Loucy (cell line): Measurements from ENCODE around the gene HOXA1.

Experiments used
- H2AFZ ChIP-seq: fragments of 200-600 bp; sonication (generic); 2 replicates; pipeline ENCODE4 v1.6.0; 2016; ENCODE audit warnings: antibody characterized with exemption, mild to moderate bottlenecking, low read length, moderate library complexity
- H3F3A ChIP-seq: fragments of 200-600 bp; 2 replicates; pipeline ENCODE4 v1.6.0; 2016; ENCODE audit warnings: antibody characterized with exemption, low read depth, mild to moderate bottlenecking
- H3K27me3 ChIP-seq: fragments of 200-600 bp; sonication (generic); 2 replicates; pipeline ENCODE4 v1.6.1; 2014; ENCODE audit warnings: low read length, mild to moderate bottlenecking; ENCODE audit not compliant: insufficient read depth, poor library complexity, severe bottlenecking
- H3K36me3 ChIP-seq: fragments of 200-600 bp; sonication (generic); 2 replicates; pipeline ENCODE4 v1.6.1; 2016; ENCODE audit warnings: low read length; ENCODE audit not compliant: insufficient read depth
- H3K4me1 ChIP-seq: fragments of 200-600 bp; sonication (generic); 2 replicates; pipeline ENCODE4 v1.5.1; 2014; ENCODE audit warnings: low read length, mild to moderate bottlenecking; ENCODE audit not compliant: insufficient read depth, poor library complexity, severe bottlenecking
- H3K4me2 ChIP-seq: fragments of 200-600 bp; sonication (generic); 2 replicates; pipeline ENCODE4 v1.6.0; 2014; ENCODE audit warnings: antibody characterized with exemption, low read length, low read depth, mild to moderate bottlenecking; ENCODE audit not compliant: poor library complexity, severe bottlenecking
- H3K4me3 ChIP-seq: fragments of 200-600 bp; sonication (generic); 2 replicates; pipeline ENCODE4 v1.5.1; 2014; ENCODE audit warnings: low read length, mild to moderate bottlenecking, mixed read lengths; ENCODE audit not compliant: poor library complexity, severe bottlenecking
- H3K79me2 ChIP-seq: fragments of 200-600 bp; sonication (generic); 2 replicates; pipeline ENCODE4 v1.6.1; 2014; ENCODE audit warnings: low read length; ENCODE audit not compliant: insufficient read depth
- H3K9ac ChIP-seq: fragments of 200-600 bp; sonication (generic); 2 replicates; pipeline ENCODE4 v1.6.0; 2014; ENCODE audit warnings: mild to moderate bottlenecking, low read depth, low read length, moderate library complexity; ENCODE audit not compliant: poor library complexity, severe bottlenecking
- H3K9me2 ChIP-seq: fragments of 200-600 bp; sonication (generic); replicated peaks from 2 replicates; pipeline ENCODE4 v1.6.1; 2016; ENCODE audit warnings: low read depth, low read length, mixed read lengths
- H3K9me3 ChIP-seq: fragments of 200-600 bp; sonication (generic); 2 replicates; pipeline ENCODE4 v1.6.1; 2014; ENCODE audit warnings: mild to moderate bottlenecking, antibody characterized with exemption, low read length, low read depth; ENCODE audit not compliant: insufficient read depth
- H4K20me1 ChIP-seq: fragments of 200-600 bp; sonication (generic); 2 replicates; pipeline ENCODE4 v1.6.0; 2014; ENCODE audit warnings: antibody characterized with exemption, low read length, mild to moderate bottlenecking; ENCODE audit not compliant: insufficient read depth, poor library complexity, severe bottlenecking
- EZH2phosphoT487 ChIP-seq: fragments of 200-600 bp; IDR thresholded peaks from 2 replicates; pipeline ENCODE4 v1.6.1; 2018; ENCODE audit warnings: antibody characterized with exemption, mild to moderate bottlenecking, moderate library complexity, borderline replicate concordance
- TF ChIP-seq, protein P1 (sequence below): fragments of 200-600 bp; sonication (generic); conservative IDR thresholded peaks from 2 replicates; pipeline ENCODE4 v1.5.1; 2014; ENCODE audit warnings: mild to moderate bottlenecking, antibody characterized with exemption, low read length

HOXA1 gene

DNA sequence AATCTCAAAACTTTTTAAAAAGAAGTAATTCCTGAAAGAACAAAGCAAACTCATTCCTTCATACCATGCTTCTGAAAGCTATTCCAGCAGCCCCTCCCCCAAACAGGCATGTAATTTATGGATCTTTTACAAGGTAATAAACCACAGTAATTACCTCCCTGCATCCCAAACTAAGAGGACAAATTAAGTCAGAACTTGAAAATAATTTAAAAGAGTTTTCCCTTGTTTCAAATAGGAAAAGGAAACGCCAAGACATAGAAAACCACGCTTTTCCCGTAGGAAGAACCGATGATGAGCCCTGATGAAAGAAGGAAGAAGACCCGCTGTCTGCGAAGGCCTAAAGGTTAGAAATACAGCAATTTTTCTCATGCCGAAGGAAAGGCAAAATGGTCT lies 25.9 kb upstream of the HOXA1 start:
- no peaks in the 10 kb centered on the region for H3K27me3 ChIP-seq
- H3K9me3 ChIP-seq = no peaks in the 10 kb centered on the region
- TF ChIP-seq EZH2phosphoT487 = no peak
- TF ChIP-seq, protein P1, sequence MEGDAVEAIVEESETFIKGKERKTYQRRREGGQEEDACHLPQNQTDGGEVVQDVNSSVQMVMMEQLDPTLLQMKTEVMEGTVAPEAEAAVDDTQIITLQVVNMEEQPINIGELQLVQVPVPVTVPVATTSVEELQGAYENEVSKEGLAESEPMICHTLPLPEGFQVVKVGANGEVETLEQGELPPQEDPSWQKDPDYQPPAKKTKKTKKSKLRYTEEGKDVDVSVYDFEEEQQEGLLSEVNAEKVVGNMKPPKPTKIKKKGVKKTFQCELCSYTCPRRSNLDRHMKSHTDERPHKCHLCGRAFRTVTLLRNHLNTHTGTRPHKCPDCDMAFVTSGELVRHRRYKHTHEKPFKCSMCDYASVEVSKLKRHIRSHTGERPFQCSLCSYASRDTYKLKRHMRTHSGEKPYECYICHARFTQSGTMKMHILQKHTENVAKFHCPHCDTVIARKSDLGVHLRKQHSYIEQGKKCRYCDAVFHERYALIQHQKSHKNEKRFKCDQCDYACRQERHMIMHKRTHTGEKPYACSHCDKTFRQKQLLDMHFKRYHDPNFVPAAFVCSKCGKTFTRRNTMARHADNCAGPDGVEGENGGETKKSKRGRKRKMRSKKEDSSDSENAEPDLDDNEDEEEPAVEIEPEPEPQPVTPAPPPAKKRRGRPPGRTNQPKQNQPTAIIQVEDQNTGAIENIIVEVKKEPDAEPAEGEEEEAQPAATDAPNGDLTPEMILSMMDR = no peak
- peaks cover 98% of the 10 kb centered on the region; the same call in 1 of the 2 replicates for H3K36me3 ChIP-seq
- peaks cover 99% of the 10 kb centered on the region for H3K79me2 ChIP-seq
- H3K4me2 ChIP-seq = no peak overlapping the region
- no peaks in the 10 kb centered on the region for H3K9me2 ChIP-seq
- peaks cover 52% of the 10 kb centered on the region for H4K20me1 ChIP-seq
- no peaks in the 10 kb centered on the region for H3K4me1 ChIP-seq
- no peak overlapping the region for H3K4me3 ChIP-seq
- no peak overlapping the region for H2AFZ ChIP-seq
- H3K9ac ChIP-seq = no peak overlapping the region
- no peaks in the 10 kb centered on the region for H3F3A ChIP-seq

DNA sequence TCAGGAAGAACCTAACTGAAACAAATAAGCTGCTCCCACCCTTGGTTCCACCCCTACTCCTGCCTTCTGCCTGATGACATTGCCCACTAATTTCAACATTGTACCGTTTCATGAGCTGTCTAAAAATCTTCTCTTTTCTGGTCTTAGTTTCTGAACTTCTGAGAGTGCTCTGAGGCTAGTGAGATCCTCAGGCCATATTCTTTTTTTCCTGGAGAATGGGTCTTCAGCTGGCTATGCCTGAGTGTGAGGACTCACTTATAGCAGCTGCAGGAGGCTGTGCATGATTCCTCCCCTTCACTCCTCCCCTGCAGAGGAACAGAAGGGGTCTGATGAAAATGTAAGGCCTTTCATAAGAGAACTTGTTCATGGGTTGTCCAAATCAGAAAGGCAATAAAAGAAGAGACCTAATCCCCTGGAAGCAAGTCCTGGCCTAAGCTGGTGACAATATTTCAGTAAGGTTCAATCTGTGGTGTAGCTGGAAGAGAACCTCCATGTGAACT lies 23.7 kb upstream of the HOXA1 start:
- Histone ChIP-seq H3K4me3 (no peak overlapping the region), H3K4me1 (no peaks in the 10 kb centered on the region), H3F3A (no peaks in the 10 kb centered on the region), H3K79me2 (peaks cover 98% of the 10 kb centered on the region), H3K36me3 (peaks cover 96% of the 10 kb centered on the region; the same call in 1 of the 2 replicates), H3K27me3 (no peaks in the 10 kb centered on the region), H2AFZ (no peak overlapping the region), H3K4me2 (no peak overlapping the region), H3K9me2 (no peaks in the 10 kb centered on the region), H4K20me1 (peaks cover 46% of the 10 kb centered on the region), H3K9me3 (no peaks in the 10 kb centered on the region), H3K9ac (no peak overlapping the region)
- TF ChIP-seq, protein P1 = no peak
- no peak for TF ChIP-seq EZH2phosphoT487

- no peak overlapping the region for H3K9ac ChIP-seq
- no peaks in the 10 kb centered on the region for H3K9me2 ChIP-seq
- H3K36me3 ChIP-seq = peaks cover 90% of the 10 kb centered on the region; the same call in 1 of the 2 replicates
- no peaks in the 10 kb centered on the region for H3K9me3 ChIP-seq
- H4K20me1 ChIP-seq = peaks cover 48% of the 10 kb centered on the region
- no peaks in the 10 kb centered on the region for H3F3A ChIP-seq
- H3K79me2 ChIP-seq = peaks cover 95% of the 10 kb centered on the region
- no peak overlapping the region for H3K4me2 ChIP-seq
- no peaks in the 10 kb centered on the region for H3K27me3 ChIP-seq
- TF ChIP-seq EZH2phosphoT487 = no peak
- TF ChIP-seq, protein P1 = no peak
- no peaks in the 10 kb centered on the region for H3K4me1 ChIP-seq
- H2AFZ ChIP-seq = no peak overlapping the region
- H3K4me3 ChIP-seq = no peak overlapping the region
Measured at GRCh38 chr7:27118580-27118979, 22.8 kb upstream of the HOXA1 start.
